Body of pancreas (tissue), 4 donors: Measurements from ENCODE around the gene EEFSEC.

Experiments used
- POLR2A ChIP-seq, 3 donors: fragments of 450-650 bp; IDR thresholded peaks; one replicate each; pipeline ENCODE4 v1.6.1; 2016; ENCODE audit warnings: antibody characterized with exemption in 3 of 3, mild to moderate bottlenecking in 2 of 3
- TF ChIP-seq, protein P1 (sequence below), 7 experiments: fragments of 450-650 bp in 4 of 7; fragments of 200-600 bp in 3 of 7; sonication (generic) in 3 of 7; IDR thresholded peaks; one replicate each; pipeline ENCODE4 v1.5.1; 2016 to 2019; ENCODE audit warnings: antibody characterized with exemption in 7 of 7

DNA sequence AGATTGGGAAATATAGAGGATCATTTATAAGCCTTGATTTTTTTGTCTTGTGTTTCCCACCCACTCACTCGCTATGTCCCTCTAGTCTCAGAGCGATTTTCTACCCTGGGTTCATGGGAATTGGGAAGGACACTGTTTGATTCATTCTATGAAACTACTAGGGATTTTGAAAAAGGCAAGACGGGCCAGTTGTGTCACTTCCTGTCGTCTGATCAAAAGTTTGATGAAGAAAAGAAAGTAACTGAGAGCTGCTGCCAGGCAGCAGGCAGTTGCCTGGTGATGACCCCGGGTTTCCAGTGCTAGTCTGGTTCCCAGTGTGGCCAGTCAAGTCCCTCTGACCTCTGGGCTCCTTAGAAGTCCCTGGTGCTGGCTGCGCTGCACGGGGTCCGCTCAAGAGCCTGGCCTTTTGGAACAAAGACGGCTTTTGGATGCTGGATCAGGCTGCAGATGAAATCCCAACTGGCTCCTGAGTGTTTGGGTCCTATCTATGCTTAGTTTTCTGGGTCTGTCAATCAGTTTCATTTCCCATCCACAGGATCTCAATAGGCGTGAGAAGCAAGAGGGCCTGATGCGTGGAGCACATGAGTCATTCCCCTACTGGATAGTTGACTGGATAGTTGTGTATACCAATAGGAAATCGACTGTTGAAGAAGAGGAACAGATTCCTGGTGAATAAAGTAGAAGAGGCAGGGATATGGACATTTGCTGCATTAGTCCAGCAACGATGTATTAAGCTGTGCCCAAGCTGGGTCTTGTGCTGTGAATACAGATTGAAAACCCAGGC lies 89.7 kb downstream of the EEFSEC start:
- no peak for TF ChIP-seq POLR2A (IDR thresholded peaks at IDR 0.05)
- TF ChIP-seq, protein P1, sequence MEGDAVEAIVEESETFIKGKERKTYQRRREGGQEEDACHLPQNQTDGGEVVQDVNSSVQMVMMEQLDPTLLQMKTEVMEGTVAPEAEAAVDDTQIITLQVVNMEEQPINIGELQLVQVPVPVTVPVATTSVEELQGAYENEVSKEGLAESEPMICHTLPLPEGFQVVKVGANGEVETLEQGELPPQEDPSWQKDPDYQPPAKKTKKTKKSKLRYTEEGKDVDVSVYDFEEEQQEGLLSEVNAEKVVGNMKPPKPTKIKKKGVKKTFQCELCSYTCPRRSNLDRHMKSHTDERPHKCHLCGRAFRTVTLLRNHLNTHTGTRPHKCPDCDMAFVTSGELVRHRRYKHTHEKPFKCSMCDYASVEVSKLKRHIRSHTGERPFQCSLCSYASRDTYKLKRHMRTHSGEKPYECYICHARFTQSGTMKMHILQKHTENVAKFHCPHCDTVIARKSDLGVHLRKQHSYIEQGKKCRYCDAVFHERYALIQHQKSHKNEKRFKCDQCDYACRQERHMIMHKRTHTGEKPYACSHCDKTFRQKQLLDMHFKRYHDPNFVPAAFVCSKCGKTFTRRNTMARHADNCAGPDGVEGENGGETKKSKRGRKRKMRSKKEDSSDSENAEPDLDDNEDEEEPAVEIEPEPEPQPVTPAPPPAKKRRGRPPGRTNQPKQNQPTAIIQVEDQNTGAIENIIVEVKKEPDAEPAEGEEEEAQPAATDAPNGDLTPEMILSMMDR (IDR thresholded peaks at IDR 0.05): no peak
